Measurements from ENCODE around the gene FCN3. TPM values are rescaled to one million over a fixed set of nuclear protein-coding genes. Genes with fewer than 3 reads are reported as not detected.

Gene FCN3
- total and polyA plus RNA-seq, 10 of the 15 experiments (the other 5 are each of a cell fraction or from before 2014, with no cell fraction given) = 0.28 TPM; not detected in 9

GRCh38 chr1:27423709-27424108, 49.1 kb upstream of the FCN3 start (continued):
- TF ChIP-seq ASH2L (IDR thresholded peaks at IDR 0.05; ENCODE audit: borderline replicate concordance, low read depth) = no peak

GRCh38 chr1:27418326-27419185, 43.9 kb upstream of the FCN3 start:
- FAIRE-seq (no peak), ATAC-seq (peak; percentile 93), DNase-seq (ENCODE audit: low read depth, low spot score) (no peak)
- peaks cover 40% of the 10 kb centered on the region for H3K4me1 ChIP-seq (ENCODE audit: control insufficient read depth, insufficient read depth, low read length)
- peak overlapping the region; percentile 54 for H3K9ac ChIP-seq (ENCODE audit: control insufficient read depth, insufficient read depth, low read length)
- no peaks in the 10 kb centered on the region for H3K27me3 ChIP-seq (replicated peaks in 1 of 2; ENCODE audit: control insufficient read depth in 2 of 2, insufficient read depth in 2 of 2, low read length in 1 of 2)
- BruUV-seq (replicated peaks) = no TSS peak
- peak overlapping the region; percentile 76 for H3K4me2 ChIP-seq (ENCODE audit: control insufficient read depth, insufficient read depth)
- RAD21 ChIA-PET (ENCODE audit: unreplicated experiment) = interaction anchor here (0.6 to 9.8 kb wide), 21 partner anchors 10 to 244 kb away, joined by 3 to 126 read pairs (median 4); partner anchors contain the start of genes AHDC1 and WASF2
- CTCF ChIA-PET = interaction anchor here (0.6 to 18.9 kb wide), 14 partner anchors 10 to 251 kb away, joined by 3 to 240 read pairs (median 4); partner anchors contain the start of gene AHDC1
- intact Hi-C loops (cut with micrococcal nuclease; ENCODE audit: unreplicated experiment) = loop anchor here (1.0 to 5.0 kb wide), 2 partner anchors 27 to 244 kb away; no protein-coding TSS in a partner anchor
- 2% methylated on average over 14 of the region's 14 CpGs for WGBS (ENCODE audit: insufficient coverage, insufficient replicate concordance, low lambda C conversion rate, missing lambda C conversion rate)
- H3K27ac ChIP-seq (ENCODE audit: control insufficient read depth, insufficient read depth) = peak overlapping the region; percentile 74
- SMC1A ChIA-PET (ENCODE audit: uncharacterized antibody, unreplicated experiment) = interaction anchor here (0.6 to 22.2 kb wide), 20 partner anchors 8 to 357 kb away, joined by 3 to 470 read pairs (median 5); partner anchors contain the start of genes AHDC1, IFI6 and WASF2
- no peaks in the 10 kb centered on the region for H4K20me1 ChIP-seq (ENCODE audit: control insufficient read depth, insufficient read depth)
- no peak overlapping the region for H2AFZ ChIP-seq (ENCODE audit: control insufficient read depth, low read depth, low read length)
- in situ Hi-C loops (cut with MboI) = no loop called here
- peaks cover 29% of the 10 kb centered on the region for H3K79me2 ChIP-seq (ENCODE audit: control insufficient read depth, insufficient read depth, low read length)
- peaks cover 10 to 27% of the 10 kb centered on the region in 2 experiments for H3K36me3 ChIP-seq (ENCODE audit: control insufficient read depth in 2 of 2, insufficient read depth in 2 of 2, low read length in 1 of 2)
- H3K4me3 ChIP-seq = peak overlapping the region; percentile 6; the same call in 1 of the 2 replicates
- POLR2A ChIA-PET = interaction anchor here (0.6 to 7.1 kb wide), 14 partner anchors 10 to 390 kb away, joined by 3 to 78 read pairs (median 4); partner anchors contain the start of genes AHDC1 and WASF2
- H3K9me3 ChIP-seq (replicated peaks; ENCODE audit: control insufficient read depth, insufficient read depth, low read length) = no peaks in the 10 kb centered on the region
- TF ChIP-seq WRNIP1 (IDR thresholded peaks at IDR 0.05; ENCODE audit: borderline replicate concordance, low read depth, low read length) (no peak), FOXK2 (IDR thresholded peaks at IDR 0.05) (no peak), TARDBP (IDR thresholded peaks at IDR 0.05; ENCODE audit: borderline replicate concordance) (0 out of 2 replicates have a peak, but pooled peaks have one; percentile 65), BHLHE40 (IDR thresholded peaks at IDR 0.05; ENCODE audit: borderline replicate concordance in 1 of 2, low read depth in 2 of 2, low read length in 1 of 2) (peak; percentile 34 to 48; a peak in 1 of 4 replicates), ZNF592 (IDR thresholded peaks at IDR 0.05) (peak; percentile 96), NFIC (IDR thresholded peaks at IDR 0.05; ENCODE audit: low read depth, low read length) (peak; percentile 70), HSF1 (IDR thresholded peaks at IDR 0.05; ENCODE audit: low read depth, low read length) (no peak), ZNF384 (IDR thresholded peaks at IDR 0.05; ENCODE audit: borderline replicate concordance, low read depth, low read length) (peak; percentile 81), RUNX3 (IDR thresholded peaks at IDR 0.05; ENCODE audit: low read length) (peak; percentile 88), CEBPB (IDR thresholded peaks at IDR 0.05; ENCODE audit: borderline replicate concordance in 1 of 2, low read depth in 2 of 2, low read length in 2 of 2) (peak in 1 of 2 experiments; percentile 34; a peak in 1 of 4 replicates), BCL11A (IDR thresholded peaks at IDR 0.05; ENCODE audit: low read depth, low read length) (0 out of 2 replicates have a peak, but pooled peaks have one; percentile 43), ETV6 (conservative IDR thresholded peaks at IDR 0.05 in 1 of 2, IDR thresholded peaks at IDR 0.05 in 1 of 2; ENCODE audit: borderline replicate concordance in 1 of 2, low read depth in 1 of 2) (0 out of 4 replicates have a peak, but pooled peaks of 1 of the 2 experiments have one; percentile 35), NR2C1 (IDR thresholded peaks at IDR 0.05) (peak; percentile 50; the same call in 1 of the 2 replicates)

Measured in GM12878 (cell line).